Measurements from ENCODE around the gene ASIC2.

DNA sequence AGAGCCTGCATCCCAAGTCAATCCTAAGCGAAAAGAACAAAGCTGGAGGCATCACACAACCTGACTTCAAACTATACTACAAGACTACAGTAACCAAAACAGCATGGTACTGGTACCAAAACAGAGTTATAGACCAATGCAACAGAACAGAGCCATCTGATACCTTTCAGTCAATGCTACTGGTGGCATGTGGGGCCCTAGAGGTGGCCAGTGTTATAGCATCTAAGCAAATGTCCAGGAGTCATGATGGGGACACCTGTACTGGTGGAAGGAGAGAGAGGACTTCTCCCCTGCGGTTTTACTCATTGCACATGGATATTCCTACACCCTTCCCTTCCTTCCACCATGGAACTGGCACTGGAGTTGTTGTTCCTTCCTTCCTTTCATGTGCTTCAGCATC is 6.0 kb upstream of the ASIC2 start:
- no peak for TF ChIP-seq GATA2 (IDR thresholded peaks at IDR 0.05; ENCODE audit: low read depth, low read length)
- TF ChIP-seq GATA3 (IDR thresholded peaks at IDR 0.05; ENCODE audit: low read depth, low read length) = no peak

All from SH-SY5Y (cell line).